Activated naive CD4-positive, alpha-beta T cell treated with anti-CD3 and anti-CD28 coated beads for 36 hours (primary cell): Measurements from ENCODE around the gene DNAI4. TPM values are rescaled to one million over a fixed set of nuclear protein-coding genes. Genes with fewer than 3 reads are reported as not detected.
A peak's percentile ranks its signal among the peaks of the same experiment; 100 is the strongest.
"Not testable (repeated sequence)": the region's sequence is repeated elsewhere in the genome, so short reads cannot be mapped to it uniquely, and the experiment has no call there.

Experiments
- CTCF ChIA-PET: fragments of 350-600 bp; sonication (Branson Sonifier 250); formaldehyde crosslinking; loops from one replicate; lab custom pipeline; 2021; ENCODE audit warnings: antibody characterized with exemption; lab: Charles Lee
- DNase-seq: peaks from one replicate; pipeline ENCODE4 v3.0.0-alpha.2; 2020
- H3K27ac Mint-ChIP-seq: one replicate; pipeline ENCODE4 v1.8.0; 2021; ENCODE audit warnings: mild to moderate bottlenecking, mixed read lengths
- H3K27me3 Mint-ChIP-seq: one replicate; pipeline ENCODE4 v1.8.0; 2021; ENCODE audit warnings: low read depth, mixed read lengths
- H3K36me3 Mint-ChIP-seq: one replicate; pipeline ENCODE4 v1.8.0; 2021; ENCODE audit warnings: low read depth, mixed read lengths
- H3K4me1 Mint-ChIP-seq: one replicate; pipeline ENCODE4 v1.8.0; 2021; ENCODE audit warnings: low read depth, mixed read lengths
- H3K4me3 Mint-ChIP-seq: one replicate; pipeline ENCODE4 v1.8.0; 2021; ENCODE audit warnings: mild to moderate bottlenecking, moderate library complexity, mixed read lengths
- H3K9me3 Mint-ChIP-seq: one replicate; pipeline ENCODE4 v1.8.0; 2021; ENCODE audit warnings: mixed read lengths
- intact Hi-C: fragments of 100-400 bp; cut with micrococcal nuclease; formaldehyde crosslinking; loops from one replicate; pipeline ENCODE4 v1.15.1; 2023
- total RNA-seq, 2 experiments: library from RNA; stranded (reverse); gene quantifications; one replicate each; pipeline ENCODE4 v1.2.3, GENCODE V29; 2021

DNAI4 gene
- 1 to 10 TPM in 1 of 2 experiments, under 1 TPM in 1; 0.83 to 1.5 TPM for total RNA-seq

GRCh38 chr1:66924756-66925557 lies at the start of gene DNAI4, which contains the start of gene MIER1:
DNAI4 (minus strand) TSS chr1:66924856; CDS start chr1:66924831, 25 bp downstream.
MIER1 (plus strand) TSS chr1:66924990; CDS start chr1:66925029, 39 bp downstream.
- intact Hi-C loops = loop anchor here (1.0 to 10.0 kb wide), 10 partner anchors 129 to 1503 kb away; partner anchors contain the start of genes GADD45A, LEPR, LEPROT and SERBP1
- CTCF ChIA-PET = interaction anchor here (0.5 to 1.4 kb wide), 5 partner anchors 23 to 224 kb away, joined by 3 to 4 read pairs (median 4); no protein-coding TSS in a partner anchor
- H3K4me1 Mint-ChIP-seq = peaks cover 50% of the 10 kb centered on the region
- peak within 1 kb of the TSS; percentile 95 for H3K27ac Mint-ChIP-seq
- H3K9me3 Mint-ChIP-seq = no peaks in the 10 kb centered on the region
- H3K27me3 Mint-ChIP-seq = no peaks in the 10 kb centered on the region
- peak within 1 kb of the TSS; percentile 92 for H3K4me3 Mint-ChIP-seq
- DNase-seq = peak; percentile 98
- peaks cover 7% of the 10 kb centered on the region for H3K36me3 Mint-ChIP-seq

- Mint-ChIP-seq H3K4me1 (peaks cover 17% of the 10 kb centered on the region), H3K36me3 (peaks cover 55% of the 10 kb centered on the region), H3K27ac (no peak overlapping the region), H3K4me3 (no peak overlapping the region), H3K27me3 (no peaks in the 10 kb centered on the region), H3K9me3 (peaks cover 8% of the 10 kb centered on the region)
- CTCF ChIA-PET = no interaction called here
- DNase-seq = no peak
- intact Hi-C loops = loop anchor here (2.0 kb wide), 1 partner anchor 16 kb away; no protein-coding TSS in a partner anchor
Observed at GRCh38 chr1:66968574-66968973, 43.9 kb upstream of the DNAI4 start.

GRCh38 chr1:66966188-66966873 lies 41.7 kb upstream of the DNAI4 start:
- CTCF ChIA-PET, H3K27ac Mint-ChIP-seq, DNase-seq, intact Hi-C loops, H3K4me3 Mint-ChIP-seq, H3K27me3 Mint-ChIP-seq, H3K9me3 Mint-ChIP-seq: not testable (repeated sequence)
- H3K4me1 Mint-ChIP-seq = peaks cover 22% of the 10 kb centered on the region
- peaks cover 66% of the 10 kb centered on the region for H3K36me3 Mint-ChIP-seq

GRCh38 chr1:66957938-66958337 lies 33.3 kb upstream of the DNAI4 start:
- Mint-ChIP-seq H3K4me3 (no peak overlapping the region), H3K9me3 (no peaks in the 10 kb centered on the region), H3K27ac (no peak overlapping the region), H3K36me3 (peaks cover 51% of the 10 kb centered on the region), H3K4me1 (peaks cover 61% of the 10 kb centered on the region), H3K27me3 (no peaks in the 10 kb centered on the region)
- intact Hi-C loops = no loop called here
- CTCF ChIA-PET = no interaction called here
- no peak for DNase-seq

- peak overlapping the region; percentile 78 for H3K27ac Mint-ChIP-seq
- peaks cover 49% of the 10 kb centered on the region for H3K36me3 Mint-ChIP-seq
- H3K27me3 Mint-ChIP-seq = no peaks in the 10 kb centered on the region
- no peaks in the 10 kb centered on the region for H3K9me3 Mint-ChIP-seq
- H3K4me3 Mint-ChIP-seq = no peak overlapping the region
- intact Hi-C loops = loop anchor here (1.0 kb wide), 1 partner anchor 27 kb away; no protein-coding TSS in a partner anchor
- CTCF ChIA-PET = no interaction called here
- no peak for DNase-seq
- H3K4me1 Mint-ChIP-seq = peaks cover 43% of the 10 kb centered on the region
Observed at GRCh38 chr1:66954208-66954607, 29.6 kb upstream of the DNAI4 start.

GRCh38 chr1:66951513-66951912 lies 26.9 kb upstream of the DNAI4 start:
- Mint-ChIP-seq H3K27me3 (no peaks in the 10 kb centered on the region), H3K4me3 (no peak overlapping the region), H3K4me1 (peaks cover 47% of the 10 kb centered on the region), H3K36me3 (peaks cover 52% of the 10 kb centered on the region), H3K27ac (no peak overlapping the region), H3K9me3 (no peaks in the 10 kb centered on the region)
- DNase-seq = no peak
- intact Hi-C loops = no loop called here
- CTCF ChIA-PET = interaction anchor here (1.4 kb wide), 1 partner anchor 45 kb away, joined by 4 read pairs; no protein-coding TSS in a partner anchor

- H3K4me3 Mint-ChIP-seq = no peak overlapping the region
- CTCF ChIA-PET = interaction anchor here (0.7 to 1.2 kb wide), 2 partner anchors 13 to 22 kb away, joined by 4 to 5 read pairs; partner anchors contain the start of gene MIER1
Observed at GRCh38 chr1:66947267-66947666, 22.6 kb upstream of the DNAI4 start.

GRCh38 chr1:66945316-66945715 lies 20.7 kb upstream of the DNAI4 start:
- Mint-ChIP-seq H3K27ac (no peak overlapping the region), H3K4me1 (peaks cover 50% of the 10 kb centered on the region), H3K4me3 (no peak overlapping the region), H3K27me3 (no peaks in the 10 kb centered on the region), H3K9me3 (no peaks in the 10 kb centered on the region), H3K36me3 (peaks cover 33% of the 10 kb centered on the region)
- intact Hi-C loops = no loop called here
- no peak for DNase-seq
- CTCF ChIA-PET = no interaction called here

More at GRCh38 chr1:66947267-66947666, 22.6 kb upstream of the DNAI4 start:
- H3K36me3 Mint-ChIP-seq = peaks cover 28% of the 10 kb centered on the region
- peak overlapping the region; percentile 17 for H3K27ac Mint-ChIP-seq
- DNase-seq = no peak
- peaks cover 31% of the 10 kb centered on the region for H3K4me1 Mint-ChIP-seq
- H3K9me3 Mint-ChIP-seq = no peaks in the 10 kb centered on the region
- no peaks in the 10 kb centered on the region for H3K27me3 Mint-ChIP-seq
- intact Hi-C loops = no loop called here

- Mint-ChIP-seq H3K9me3 (no peaks in the 10 kb centered on the region), H3K27ac (no peak overlapping the region), H3K4me1 (peaks cover 56% of the 10 kb centered on the region), H3K27me3 (no peaks in the 10 kb centered on the region), H3K4me3 (no peak overlapping the region), H3K36me3 (peaks cover 34% of the 10 kb centered on the region)
- intact Hi-C loops = no loop called here
- CTCF ChIA-PET = interaction anchor here (0.6 to 1.6 kb wide), 3 partner anchors 12 to 57 kb away, joined by 3 read pairs; no protein-coding TSS in a partner anchor
- no peak for DNase-seq
Observed at GRCh38 chr1:66944330-66945274, 19.9 kb upstream of the DNAI4 start.

GRCh38 chr1:66943361-66943969 lies 18.8 kb upstream of the DNAI4 start:
- no peaks in the 10 kb centered on the region for H3K9me3 Mint-ChIP-seq
- CTCF ChIA-PET = interaction anchor here (0.7 to 1.6 kb wide), 2 partner anchors 13 to 58 kb away, joined by 3 read pairs; no protein-coding TSS in a partner anchor
- peak overlapping the region; percentile 62 for H3K27ac Mint-ChIP-seq
- H3K36me3 Mint-ChIP-seq = peaks cover 31% of the 10 kb centered on the region
- H3K27me3 Mint-ChIP-seq = no peaks in the 10 kb centered on the region
- H3K4me3 Mint-ChIP-seq = no peak overlapping the region
- H3K4me1 Mint-ChIP-seq = peaks cover 63% of the 10 kb centered on the region
- intact Hi-C loops = no loop called here
- no peak for DNase-seq

- Mint-ChIP-seq H3K27me3 (no peaks in the 10 kb centered on the region), H3K27ac (peak overlapping the region; percentile 37), H3K9me3 (no peaks in the 10 kb centered on the region), H3K4me3 (no peak overlapping the region), H3K36me3 (peaks cover 23% of the 10 kb centered on the region), H3K4me1 (peaks cover 70% of the 10 kb centered on the region)
- CTCF ChIA-PET = interaction anchor here (1.7 kb wide), 1 partner anchor 10 kb away, joined by 4 read pairs; no protein-coding TSS in a partner anchor
- no peak for DNase-seq
- intact Hi-C loops = no loop called here
Observed at GRCh38 chr1:66940981-66941380, 16.3 kb upstream of the DNAI4 start.
